ENCODE data around the gene OR6X1.
"Not testable (repeated sequence)": the region's sequence is repeated elsewhere in the genome, so short reads cannot be mapped to it uniquely, and the experiment has no call there.

The OR6X1 gene

GRCh38 chr11:123736769-123737168 lies 17.5 kb downstream of the OR6X1 start:
- Histone ChIP-seq H3K4me1 (ENCODE audit: control insufficient read depth, insufficient read depth, low read length) (0 out of 2 replicates have a peak, but pooled peaks cover 6% of the 10 kb centered on the region), H3K27me3 (ENCODE audit: control insufficient read depth, insufficient read depth, low read length) (no peaks in the 10 kb centered on the region), H3K9me3 (ENCODE audit: control insufficient read depth, insufficient read depth, low read depth, low read length) (peaks cover 21% of the 10 kb centered on the region), H3K9ac (ENCODE audit: low read length) (no peak overlapping the region), H3K27ac (ENCODE audit: low read depth, low read length) (no peak overlapping the region), H3K4me3 (ENCODE audit: low read depth, low read length) (no peak overlapping the region), H3K36me3 (ENCODE audit: control insufficient read depth, insufficient read depth, low read length) (peaks cover 86% of the 10 kb centered on the region)

DNA sequence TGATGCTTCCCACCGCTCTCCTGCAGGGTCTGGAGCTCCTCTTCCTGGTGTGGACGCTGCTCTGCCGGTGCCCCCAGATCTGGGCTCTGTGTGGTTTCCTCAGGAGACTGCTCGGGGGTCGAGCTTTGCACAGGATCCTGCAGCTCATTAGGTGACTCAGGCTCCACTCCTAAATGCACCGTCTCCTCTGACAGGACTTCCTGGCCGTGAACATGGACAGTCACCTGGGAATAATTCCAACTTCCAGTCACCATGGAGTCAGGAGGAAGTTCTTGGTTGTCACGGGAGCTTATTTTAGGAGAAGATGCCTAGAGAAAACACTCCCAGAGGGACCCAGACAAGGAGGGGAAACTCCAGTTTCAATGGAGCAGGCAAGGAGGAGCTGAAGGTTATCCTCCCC lies 24.7 kb downstream of the OR6X1 start:
- H3K4me1 ChIP-seq (ENCODE audit: control insufficient read depth, insufficient read depth, low read length): no peaks in the 10 kb centered on the region
- no peak overlapping the region for H3K27ac ChIP-seq (ENCODE audit: low read depth, low read length)
- H3K27me3 ChIP-seq (ENCODE audit: control insufficient read depth, insufficient read depth, low read length): no peaks in the 10 kb centered on the region
- no peak overlapping the region for H3K4me3 ChIP-seq (ENCODE audit: low read depth, low read length)
- H3K9me3 ChIP-seq (ENCODE audit: control insufficient read depth, insufficient read depth, low read depth, low read length): no peaks in the 10 kb centered on the region
- H3K9ac ChIP-seq (ENCODE audit: low read length): no peak overlapping the region
- peaks cover 100% of the 10 kb centered on the region for H3K36me3 ChIP-seq (ENCODE audit: control insufficient read depth, insufficient read depth, low read length)

GRCh38 chr11:123725995-123726655 lies 28.2 kb downstream of the OR6X1 start:
- no peaks in the 10 kb centered on the region for H3K4me1 ChIP-seq (ENCODE audit: control insufficient read depth, insufficient read depth, low read length)
- H3K9me3 ChIP-seq (ENCODE audit: control insufficient read depth, insufficient read depth, low read depth, low read length): no peaks in the 10 kb centered on the region
- H3K36me3 ChIP-seq (ENCODE audit: control insufficient read depth, insufficient read depth, low read length): peaks cover 81% of the 10 kb centered on the region
- no peak overlapping the region for H3K4me3 ChIP-seq (ENCODE audit: low read depth, low read length)
- no peaks in the 10 kb centered on the region for H3K27me3 ChIP-seq (ENCODE audit: control insufficient read depth, insufficient read depth, low read length)
- no peak overlapping the region for H3K9ac ChIP-seq (ENCODE audit: low read length)
- no peak overlapping the region for H3K27ac ChIP-seq (ENCODE audit: low read depth, low read length)

DNA sequence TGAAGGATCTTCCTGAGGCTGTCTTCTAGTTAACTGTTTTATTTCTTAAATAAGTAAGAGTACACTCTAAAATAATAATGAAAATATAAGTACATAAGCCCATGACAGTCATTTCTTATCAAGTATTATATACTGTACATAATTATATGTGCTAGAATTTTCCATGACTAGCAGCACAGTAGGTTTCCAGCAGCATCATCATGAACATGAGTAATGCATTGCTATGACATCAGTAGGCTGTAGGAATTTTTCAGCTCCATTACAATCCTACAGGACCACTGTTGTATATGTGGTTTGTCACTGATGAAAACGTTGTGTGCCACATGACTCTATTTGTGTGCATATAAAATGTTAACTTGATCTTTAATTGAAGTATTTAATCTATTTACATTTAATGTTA lies 34.9 kb downstream of the OR6X1 start:
- Histone ChIP-seq H3K4me3 (ENCODE audit: low read depth, low read length) (no peak overlapping the region), H3K4me1 (ENCODE audit: control insufficient read depth, insufficient read depth, low read length) (no peaks in the 10 kb centered on the region), H3K27me3 (ENCODE audit: control insufficient read depth, insufficient read depth, low read length) (no peaks in the 10 kb centered on the region), H3K9me3 (ENCODE audit: control insufficient read depth, insufficient read depth, low read depth, low read length) (no peaks in the 10 kb centered on the region), H3K9ac (ENCODE audit: low read length) (no peak overlapping the region), H3K36me3 (ENCODE audit: control insufficient read depth, insufficient read depth, low read length) (peaks cover 14% of the 10 kb centered on the region), H3K27ac (ENCODE audit: low read depth, low read length) (no peak overlapping the region)

DNA sequence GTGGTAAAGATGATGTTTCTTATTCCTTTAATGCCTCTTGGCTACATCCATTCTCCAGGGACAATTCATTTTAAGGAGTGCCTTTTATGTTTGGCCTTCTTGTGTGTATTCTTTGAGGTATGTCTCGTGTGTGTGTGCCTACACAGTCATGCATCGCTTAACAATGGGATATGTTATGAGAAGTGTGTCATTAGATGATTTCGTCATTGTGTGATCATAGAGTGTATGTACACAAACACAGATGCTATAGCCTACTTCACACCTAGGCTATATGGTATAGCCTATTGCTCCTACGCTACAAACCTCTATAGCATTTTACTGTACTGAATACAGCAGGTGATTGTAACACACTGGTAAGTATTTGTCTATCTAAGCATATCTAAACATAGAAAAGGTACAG lies 35.8 kb downstream of the OR6X1 start:
- Histone ChIP-seq H3K36me3 (ENCODE audit: control insufficient read depth, insufficient read depth, low read length) (peaks cover 5% of the 10 kb centered on the region; the same call in 1 of the 2 replicates), H3K9ac (ENCODE audit: low read length) (no peak overlapping the region), H3K4me1 (ENCODE audit: control insufficient read depth, insufficient read depth, low read length) (no peaks in the 10 kb centered on the region), H3K9me3 (ENCODE audit: control insufficient read depth, insufficient read depth, low read depth, low read length) (no peaks in the 10 kb centered on the region), H3K27ac (ENCODE audit: low read depth, low read length) (no peak overlapping the region), H3K4me3 (ENCODE audit: low read depth, low read length) (no peak overlapping the region), H3K27me3 (ENCODE audit: control insufficient read depth, insufficient read depth, low read length) (no peaks in the 10 kb centered on the region)

- H3K9ac ChIP-seq (ENCODE audit: low read length): no peak overlapping the region
- H3K9me3 ChIP-seq (ENCODE audit: control insufficient read depth, insufficient read depth, low read depth, low read length): no peaks in the 10 kb centered on the region
- H3K4me1 ChIP-seq (ENCODE audit: control insufficient read depth, insufficient read depth, low read length): no peaks in the 10 kb centered on the region
- no peak overlapping the region for H3K4me3 ChIP-seq (ENCODE audit: low read depth, low read length)
- 0 out of 2 replicates have a peak, but pooled peaks cover under 1% of the 10 kb centered on the region for H3K36me3 ChIP-seq (ENCODE audit: control insufficient read depth, insufficient read depth, low read length)
- no peak overlapping the region for H3K27ac ChIP-seq (ENCODE audit: low read depth, low read length)
- H3K27me3 ChIP-seq (ENCODE audit: control insufficient read depth, insufficient read depth, low read length): no peaks in the 10 kb centered on the region
These were observed 36.3 kb downstream of the OR6X1 start for GRCh38 chr11:123718063-123718462.

GRCh38 chr11:123712627-123713026 lies 41.7 kb downstream of the OR6X1 start:
- not testable (repeated sequence) for H3K9ac ChIP-seq (ENCODE audit: low read length); H3K27ac ChIP-seq (ENCODE audit: low read depth, low read length); H3K4me3 ChIP-seq (ENCODE audit: low read depth, low read length); H3K9me3 ChIP-seq (ENCODE audit: control insufficient read depth, insufficient read depth, low read depth, low read length); H3K27me3 ChIP-seq (ENCODE audit: control insufficient read depth, insufficient read depth, low read length); H3K4me1 ChIP-seq (ENCODE audit: control insufficient read depth, insufficient read depth, low read length); H3K36me3 ChIP-seq (ENCODE audit: control insufficient read depth, insufficient read depth, low read length)

- H3K4me3 ChIP-seq (ENCODE audit: low read depth, low read length): no peak overlapping the region
- H3K27ac ChIP-seq (ENCODE audit: low read depth, low read length): no peak overlapping the region
- H3K36me3 ChIP-seq (ENCODE audit: control insufficient read depth, insufficient read depth, low read length): no peaks in the 10 kb centered on the region
- H3K4me1 ChIP-seq (ENCODE audit: control insufficient read depth, insufficient read depth, low read length): no peaks in the 10 kb centered on the region
- no peak overlapping the region for H3K9ac ChIP-seq (ENCODE audit: low read length)
- H3K27me3 ChIP-seq (ENCODE audit: control insufficient read depth, insufficient read depth, low read length): no peaks in the 10 kb centered on the region
- H3K9me3 ChIP-seq (ENCODE audit: control insufficient read depth, insufficient read depth, low read depth, low read length): no peaks in the 10 kb centered on the region
These were observed 46.6 kb downstream of the OR6X1 start for GRCh38 chr11:123707606-123708205.

- Histone ChIP-seq H3K27ac (ENCODE audit: low read depth, low read length) (no peak overlapping the region), H3K4me3 (ENCODE audit: low read depth, low read length) (no peak overlapping the region), H3K9ac (ENCODE audit: low read length) (no peak overlapping the region)
These were observed 47.1 kb downstream of the OR6X1 start for GRCh38 chr11:123707206-123707605.

GRCh38 chr11:123704341-123704740 lies 50.0 kb downstream of the OR6X1 start:
- Histone ChIP-seq H3K27ac (ENCODE audit: low read depth, low read length) (no peak overlapping the region), H3K9me3 (ENCODE audit: control insufficient read depth, insufficient read depth, low read depth, low read length) (no peaks in the 10 kb centered on the region), H3K36me3 (ENCODE audit: control insufficient read depth, insufficient read depth, low read length) (no peaks in the 10 kb centered on the region), H3K4me3 (ENCODE audit: low read depth, low read length) (no peak overlapping the region), H3K9ac (ENCODE audit: low read length) (no peak overlapping the region), H3K27me3 (ENCODE audit: control insufficient read depth, insufficient read depth, low read length) (no peaks in the 10 kb centered on the region), H3K4me1 (ENCODE audit: control insufficient read depth, insufficient read depth, low read length) (no peaks in the 10 kb centered on the region)

More at GRCh38 chr11:123707206-123707605, 47.1 kb downstream of the OR6X1 start:
- no peaks in the 10 kb centered on the region for H3K36me3 ChIP-seq (ENCODE audit: control insufficient read depth, insufficient read depth, low read length)
- H3K9me3 ChIP-seq (ENCODE audit: control insufficient read depth, insufficient read depth, low read depth, low read length): no peaks in the 10 kb centered on the region
- H3K27me3 ChIP-seq (ENCODE audit: control insufficient read depth, insufficient read depth, low read length): no peaks in the 10 kb centered on the region
- no peaks in the 10 kb centered on the region for H3K4me1 ChIP-seq (ENCODE audit: control insufficient read depth, insufficient read depth, low read length)

Data from HUES6 (cell line).